Kidney tubule cell (primary cell): ENCODE results near the gene UVRAG.

Experiments
- DNase-seq: peaks from one replicate; pipeline ENCODE4 v3.0.0-alpha.2; 2018; ENCODE audit warnings: low spot score

Gene UVRAG

GRCh38 chr11:76172583-76172982, 357.6 kb downstream of the UVRAG start:
- DNase-seq = no peak

DNA sequence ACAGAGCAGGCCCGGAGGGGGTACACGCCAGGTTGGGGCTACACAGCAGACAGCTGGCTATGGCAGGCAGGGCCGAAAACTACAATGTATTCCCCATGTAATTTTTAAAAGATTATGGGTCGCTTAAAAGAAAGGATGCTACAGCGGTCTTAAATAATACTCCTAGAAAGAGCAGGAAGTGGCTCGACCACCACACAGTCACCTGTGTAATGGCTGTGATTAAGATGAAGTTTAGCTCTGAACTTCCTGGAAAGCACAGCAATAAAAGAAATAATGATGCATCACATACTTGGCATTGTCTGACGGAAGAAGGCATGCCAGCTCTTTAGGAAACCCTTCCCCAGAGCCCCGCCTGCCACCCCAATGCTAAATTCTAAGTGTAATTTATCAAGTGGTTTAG, 358.7 kb downstream of the UVRAG start:
- peak; percentile 24 for DNase-seq

DNA sequence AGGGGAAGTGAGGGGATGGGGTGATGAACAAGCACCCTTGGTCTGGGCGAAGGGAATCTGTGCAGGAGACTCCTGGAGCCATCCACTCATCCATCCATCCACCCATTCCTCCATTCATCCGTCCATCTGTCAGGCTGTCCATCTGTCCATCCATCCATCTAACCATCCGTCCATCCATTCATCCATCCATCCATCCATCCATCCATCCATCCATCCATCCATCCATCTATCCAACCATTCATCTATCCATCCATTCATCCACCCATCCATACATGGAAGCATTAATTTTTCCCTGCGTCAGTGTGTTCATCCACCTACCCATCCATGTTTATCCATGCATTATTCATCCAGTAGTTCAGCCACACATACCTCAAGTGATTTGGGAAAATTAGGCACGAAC, 359.3 kb downstream of the UVRAG start:
- no peak for DNase-seq

GRCh38 chr11:76175783-76176182, 360.8 kb downstream of the UVRAG start:
- DNase-seq = no peak

DNA sequence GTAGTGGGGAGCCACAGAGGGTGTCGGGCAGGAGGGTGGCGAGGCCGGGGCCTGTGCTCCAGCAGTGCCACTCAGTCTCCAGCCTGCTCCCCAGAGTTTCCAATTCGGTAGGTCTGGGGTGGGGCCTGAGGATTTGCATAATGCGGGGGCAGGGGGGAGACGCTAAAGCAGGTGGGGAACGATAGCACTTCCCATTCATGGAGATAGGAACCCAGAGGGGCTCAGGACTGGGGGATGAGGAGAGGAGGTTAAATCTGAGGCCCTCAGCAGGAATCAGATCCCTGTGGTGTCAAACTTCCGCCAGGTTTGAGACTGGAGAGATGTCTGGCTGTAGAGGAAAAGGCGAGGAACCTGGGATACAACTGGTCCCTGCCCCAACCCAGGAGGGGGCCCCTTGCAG, 361.5 kb downstream of the UVRAG start:
- DNase-seq = no peak

- DNase-seq = no peak
Measured at GRCh38 chr11:76177250-76177686, 362.3 kb downstream of the UVRAG start.

DNA sequence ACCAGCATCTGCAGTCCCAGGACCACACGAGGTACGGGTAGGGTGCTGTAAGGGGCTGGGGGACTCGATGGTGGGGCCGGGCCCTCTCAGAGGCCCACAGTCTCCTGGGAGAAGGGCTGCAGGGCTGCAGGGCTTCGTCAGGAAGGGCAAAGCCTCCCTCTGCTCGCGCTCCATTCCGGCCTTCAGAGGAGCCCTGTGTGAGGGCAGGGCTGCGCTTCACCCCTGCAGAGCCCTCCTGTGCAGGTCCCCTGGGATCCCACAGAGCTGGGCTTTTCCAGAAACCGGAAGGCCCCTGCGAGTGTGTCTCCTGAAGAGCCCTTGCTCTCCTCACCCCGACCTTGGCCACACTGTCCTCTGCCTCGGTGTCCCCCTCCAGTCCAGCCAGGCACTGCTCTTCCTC, 364.1 kb downstream of the UVRAG start:
- DNase-seq = no peak

DNA sequence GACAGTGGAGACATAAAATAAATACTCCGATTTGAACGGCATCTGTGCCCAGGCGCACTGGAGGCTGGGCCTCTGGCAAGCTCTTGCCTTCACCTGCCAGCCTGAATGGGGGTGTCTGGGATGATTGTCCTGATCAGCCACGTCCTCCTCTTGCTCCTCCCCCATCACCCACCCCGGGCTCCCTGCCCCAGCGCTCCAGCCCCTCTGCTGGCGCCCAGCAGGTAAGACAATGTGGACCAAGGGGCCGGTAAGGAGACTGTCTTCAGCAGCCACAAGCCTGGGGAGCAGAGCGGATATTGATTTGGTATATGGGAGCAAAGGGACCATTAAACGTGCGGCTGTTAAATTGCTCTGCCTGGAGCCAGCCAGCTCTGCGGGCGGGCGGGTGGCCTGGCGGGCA, 366.4 kb downstream of the UVRAG start:
- no peak for DNase-seq

GRCh38 chr11:76184551-76184993, 369.6 kb downstream of the UVRAG start:
- no peak for DNase-seq

- no peak for DNase-seq
Measured at GRCh38 chr11:76185511-76185910, 370.5 kb downstream of the UVRAG start.

- DNase-seq = no peak
Measured at GRCh38 chr11:76185931-76186401, 371.0 kb downstream of the UVRAG start.

DNA sequence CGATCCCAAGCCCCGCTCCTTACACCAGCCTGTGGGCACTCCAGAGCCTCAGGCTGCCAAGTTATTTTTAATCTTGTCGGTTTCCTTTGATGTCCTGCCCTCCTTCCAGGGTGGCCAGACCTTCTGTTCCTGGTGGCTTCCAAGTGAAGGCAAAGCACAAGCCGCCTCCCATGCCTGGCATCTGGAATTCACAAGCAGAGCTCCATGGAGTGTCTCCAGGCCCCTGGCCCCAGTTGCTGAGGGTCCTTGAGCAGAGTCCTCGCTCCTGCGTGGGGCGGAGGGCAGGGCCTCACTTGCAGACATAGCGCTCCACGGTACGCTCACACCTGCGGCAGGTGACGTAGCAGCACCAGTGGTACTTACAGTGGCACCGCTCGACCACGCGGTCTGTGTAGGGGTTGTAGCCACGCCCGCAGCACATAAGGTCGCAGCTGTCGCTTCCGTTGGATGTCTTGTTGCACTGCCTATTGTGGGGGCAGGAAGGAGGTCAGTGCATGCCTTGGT, 371.8 kb downstream of the UVRAG start:
- DNase-seq = no peak

DNA sequence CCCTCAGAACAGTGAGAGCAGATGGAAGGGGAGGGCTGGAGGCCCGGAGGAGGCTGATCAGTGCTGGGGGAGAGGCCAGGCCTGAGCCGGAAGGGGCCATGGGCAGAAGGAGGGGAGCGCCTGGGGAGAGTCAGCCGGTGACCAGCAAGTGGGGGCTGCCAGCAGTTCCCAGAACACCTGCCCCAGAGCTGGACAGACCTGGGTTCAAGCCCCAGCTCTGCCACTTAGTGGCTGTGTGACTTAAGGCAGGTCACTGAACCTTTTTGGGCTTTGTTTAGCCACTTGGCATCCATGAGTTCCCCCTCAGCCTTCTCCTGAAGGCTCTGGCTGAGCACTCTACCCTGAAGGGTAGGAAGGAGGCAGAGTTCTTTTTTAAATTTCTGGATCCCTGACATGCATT, 373.9 kb downstream of the UVRAG start:
- no peak for DNase-seq

DNA sequence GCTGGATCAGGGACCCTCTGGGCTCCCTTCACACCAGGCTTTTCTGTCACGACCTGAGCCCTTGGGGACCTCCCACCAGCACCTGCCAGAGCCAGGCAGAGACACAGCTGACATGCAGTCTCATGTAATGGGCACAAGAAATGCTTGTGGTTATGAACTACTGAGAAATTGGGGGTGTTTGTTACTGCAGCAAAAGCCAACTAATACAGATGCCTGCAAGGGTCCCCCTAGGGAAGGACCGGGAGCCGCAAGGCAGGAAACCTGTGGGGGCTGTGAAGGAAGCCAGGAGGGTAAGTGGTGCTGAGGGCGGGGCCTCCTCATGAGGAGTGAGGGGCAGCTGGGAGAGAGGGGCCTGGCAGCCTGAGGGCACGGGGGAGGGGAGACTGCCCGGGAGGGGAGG, 374.7 kb downstream of the UVRAG start:
- no peak for DNase-seq

DNA sequence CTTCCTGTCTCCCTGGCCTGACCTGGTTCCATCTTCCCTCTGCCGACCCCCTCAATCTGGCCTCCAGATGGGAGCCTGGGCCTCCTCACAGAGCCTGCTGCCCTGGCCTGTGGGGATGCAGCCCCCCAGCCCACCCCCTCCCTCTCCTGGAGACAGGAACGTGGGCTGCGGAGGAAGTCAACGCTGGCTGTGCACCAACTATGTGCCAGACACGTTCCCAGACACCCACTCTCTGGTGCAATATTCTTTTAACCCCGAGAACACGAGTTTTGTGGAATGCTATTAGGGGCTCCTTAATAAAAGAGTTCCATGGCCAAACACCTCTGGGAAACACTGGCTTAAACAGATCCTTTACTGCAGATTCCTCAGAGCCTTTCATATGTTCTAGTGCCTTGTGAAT, 375.4 kb downstream of the UVRAG start:
- no peak for DNase-seq
